GM12878 (cell line): ENCODE results near the gene SMAD2. TPM values are rescaled to one million over a fixed set of nuclear protein-coding genes. Genes with fewer than 3 reads are reported as not detected.

Experiments
- ATAC-seq: fragments of 200-7000 bp; cut with Tn5 transposase; 3 replicates; pipeline ENCODE4 v1.9.1; 2020; ENCODE audit warnings: mild to moderate bottlenecking, moderate library complexity
- BruUV-seq: library from RNA; stranded (reverse); fragments of 400-500 nt; replicated peaks from 2 replicates; lab custom pipeline; 2021; lab: Mats Ljungman, UMichigan
- CTCF ChIA-PET: fragments of 300-600 bp; sonication (Branson Sonifier 250); formaldehyde crosslinking; extraction: SDS; loops from one replicate; lab custom pipeline; 2021; ENCODE audit warnings: inconsistent platforms; lab: Yijun Ruan, JAX
- POLR2A ChIA-PET: fragments of 350-600 bp; formaldehyde crosslinking; extraction: SDS; loops from one replicate; lab custom pipeline; 2021; ENCODE audit warnings: inconsistent platforms; lab: Charles Lee
- RAD21 ChIA-PET: fragments of 300-600 bp; sonication (Branson Sonifier 250); formaldehyde crosslinking; loops from one replicate; lab custom pipeline; 2023; ENCODE audit warnings: antibody characterized with exemption; ENCODE audit not compliant: unreplicated experiment; lab: Charles Lee
- SMC1A ChIA-PET: fragments of 300-600 bp; sonication (Branson Sonifier 250); formaldehyde crosslinking; loops from one replicate; lab custom pipeline; 2023; ENCODE audit not compliant: unreplicated experiment, uncharacterized antibody; lab: Charles Lee
- DNase-seq: peaks from one replicate; pipeline ENCODE4 v3.0.0-alpha.2; 2011; ENCODE audit warnings: low read depth, low spot score
- FAIRE-seq: peaks from 3 replicates; lab custom pipeline; 2011; peaks lifted over from hg19 to GRCh38; lab: Jason Lieb, UNC
- H2AFZ ChIP-seq: 2 replicates; pipeline ENCODE4 v1.6.0; 2011; ENCODE audit warnings: low read depth, low read length, control low read depth; ENCODE audit not compliant: control insufficient read depth
- H3K27ac ChIP-seq: 2 replicates; pipeline ENCODE4 v1.5.1; 2011; ENCODE audit warnings: control low read depth; ENCODE audit not compliant: control insufficient read depth, insufficient read depth
- H3K27me3 ChIP-seq, 2 experiments: replicated peaks in 1 of 2; 2 replicates each; pipeline versions ENCODE4 v1.6.0 to v1.6.1; 2011; ENCODE audit warnings: low read length in 1 of 2; ENCODE audit not compliant: control insufficient read depth in 2 of 2, insufficient read depth in 2 of 2
- H3K36me3 ChIP-seq, 2 experiments: 2 replicates each; pipeline ENCODE4 v1.5.1; 2011; ENCODE audit warnings: low read length in 1 of 2; ENCODE audit not compliant: control insufficient read depth in 2 of 2, insufficient read depth in 2 of 2
- H3K4me1 ChIP-seq: 2 replicates; pipeline ENCODE4 v1.6.1; 2011; ENCODE audit warnings: mild to moderate bottlenecking, low read length, moderate library complexity, mixed read lengths; ENCODE audit not compliant: control insufficient read depth, insufficient read depth
- H3K4me2 ChIP-seq: 2 replicates; pipeline ENCODE4 v1.6.0; 2011; ENCODE audit warnings: control low read depth; ENCODE audit not compliant: control insufficient read depth, insufficient read depth
- H3K4me3 ChIP-seq: fragments of 200-600 bp; sonication (generic); 2 replicates; pipeline ENCODE4 v1.5.1; 2016
- H3K79me2 ChIP-seq: 2 replicates; pipeline ENCODE4 v1.6.0; 2011; ENCODE audit warnings: low read length; ENCODE audit not compliant: control insufficient read depth, insufficient read depth
- H3K9ac ChIP-seq: 2 replicates; pipeline ENCODE4 v1.8.0; 2011; ENCODE audit warnings: low read length, control low read depth, mixed read lengths; ENCODE audit not compliant: control insufficient read depth, insufficient read depth
- H3K9me3 ChIP-seq: replicated peaks from 3 replicates; pipeline ENCODE4 v1.5.1; 2011; ENCODE audit warnings: mild to moderate bottlenecking, low read length; ENCODE audit not compliant: control insufficient read depth, insufficient read depth
- H4K20me1 ChIP-seq: 2 replicates; pipeline ENCODE4 v1.6.0; 2011; ENCODE audit not compliant: control insufficient read depth, insufficient read depth
- HCFC1 ChIP-seq: fragments of 150-350 bp; IDR thresholded peaks from 2 replicates; pipeline ENCODE4 v1.6.1; 2014; ENCODE audit warnings: low read length
- KAT2A ChIP-seq: conservative IDR thresholded peaks from 2 replicates; pipeline ENCODE4 v1.6.1; 2011; ENCODE audit warnings: low read depth, low read length; ENCODE audit not compliant: control insufficient read depth
- POLR2AphosphoS2 ChIP-seq: IDR thresholded peaks from 2 replicates; pipeline ENCODE4 v1.6.1; 2011; ENCODE audit warnings: low read depth, mild to moderate bottlenecking, low read length, improper control_type of control experiment, moderate library complexity
- RAD51 ChIP-seq: fragments of 450-650 bp; IDR thresholded peaks from 2 replicates; pipeline ENCODE4 v1.6.1; 2016; ENCODE audit warnings: moderate library complexity, mild to moderate bottlenecking, inconsistent platforms
- RCOR1 ChIP-seq: conservative IDR thresholded peaks from 2 replicates; pipeline ENCODE4 v1.6.1; 2012; ENCODE audit warnings: low read depth, low read length, improper control_type of control experiment
- ZNF217 ChIP-seq: fragments of 450-650 bp; IDR thresholded peaks from 2 replicates; pipeline ENCODE4 v1.6.1; 2017; ENCODE audit warnings: antibody characterized with exemption, mild to moderate bottlenecking
- WGBS: methylation state at CpG from one replicate; pipeline ENCODE4 v1.1.6; 2016; ENCODE audit warnings: low lambda C conversion rate; ENCODE audit not compliant: insufficient replicate concordance, insufficient coverage; ENCODE audit errors: missing lambda C conversion rate; 5-methylcytosine and 5-hydroxymethylcytosine counted together
- in situ Hi-C: fragments of 300-500 bp; cut with MboI; formaldehyde crosslinking; loops from 9 replicates; pipeline ENCODE4 v1.14.3; 2018; ENCODE audit warnings: mixed read lengths
- intact Hi-C: fragments of 100-400 bp; cut with micrococcal nuclease; formaldehyde crosslinking; loops from one replicate; pipeline ENCODE4 v1.14.2; 2022; ENCODE audit not compliant: unreplicated experiment
- polyA plus RNA-seq, 11 experiments: library from polyadenylated mRNA; depleted of rRNA in 4 of 11; unstranded in 6 of 11; stranded (reverse) in 5 of 11; fragments of >200 nt; fragmentation: Nextera tagmentation in 4 of 11; fragmentation: Illumina TruSeq in 1 of 11; extraction: Ambion mirVana in 4 of 11; extraction: Trizol in 1 of 11; gene quantifications; 1 replicate in 1 of 11; 2 replicates in 10 of 11; pipeline versions ENCODE4 v1.2.1 to v1.2.3, GENCODE V29; 2011 to 2016; ENCODE audit warnings: inconsistent platforms in 2 of 11, missing spikeins in 2 of 11, low read depth in 1 of 11
- total RNA-seq, 4 experiments: library from RNA; depleted of rRNA in 3 of 4; stranded (reverse); fragments of >200 nt in 3 of 4; fragmentation: Illumina TruSeq in 1 of 4; extraction: Trizol in 1 of 4; gene quantifications; 2 replicates each; pipeline versions ENCODE4 v1.2.1 to v1.2.3, GENCODE V29; 2013 to 2021
- TF ChIP-seq, protein P1 (sequence below): fragments of 450-650 bp; IDR thresholded peaks from 2 replicates; pipeline ENCODE4 v1.6.1; 2017; ENCODE audit warnings: low read depth, mild to moderate bottlenecking, moderate library complexity
- TF ChIP-seq, protein P2 (sequence below): IDR thresholded peaks from 2 replicates; pipeline ENCODE4 v1.6.1; 2011; ENCODE audit warnings: mild to moderate bottlenecking, low read depth, low read length, moderate library complexity; ENCODE audit not compliant: insufficient replicate concordance

SMAD2 gene
- total and polyA plus RNA-seq, 10 of the 15 experiments (the other 5 are each of a cell fraction or from before 2014, with no cell fraction given) = 28.8 to 111 (median 65.8) TPM

DNA sequence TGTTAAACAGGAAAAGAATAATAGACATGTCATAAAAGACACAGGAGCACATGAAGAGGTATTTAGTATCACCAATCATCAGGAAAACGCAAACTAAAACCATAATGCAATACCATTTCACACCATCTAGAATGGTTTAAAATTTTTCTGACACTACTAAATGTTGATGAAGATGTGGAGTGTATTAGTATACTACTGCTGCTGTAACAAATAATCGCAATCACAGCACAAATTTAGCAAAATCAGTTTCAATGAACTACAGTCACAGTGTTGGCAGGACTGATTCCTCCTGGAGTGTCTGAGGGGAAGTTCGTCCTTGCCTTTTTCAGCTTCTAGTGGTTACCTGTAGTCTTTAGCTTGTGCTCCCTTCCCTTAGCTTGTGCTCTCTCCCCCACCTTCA lies 24.1 kb downstream of the SMAD2 start:
- Histone ChIP-seq H3K27ac (no peak overlapping the region), H4K20me1 (no peaks in the 10 kb centered on the region), H3K36me3 (peaks cover 2 to 6% of the 10 kb centered on the region in 2 experiments; a peak in 2 of 4 replicates), H3K79me2 (peaks cover 83% of the 10 kb centered on the region), H3K9ac (no peak overlapping the region), H3K9me3 (peaks cover 12% of the 10 kb centered on the region), H2AFZ (no peak overlapping the region), H3K4me2 (no peak overlapping the region), H3K4me1 (peaks cover 11% of the 10 kb centered on the region; the same call in 1 of the 2 replicates), H3K4me3 (no peak overlapping the region), H3K27me3 (no peaks in the 10 kb centered on the region; a peak in 1 of 4 replicates)
- TF ChIP-seq RAD51 = no peak
- no peak for TF ChIP-seq POLR2AphosphoS2
- TF ChIP-seq, protein P1, sequence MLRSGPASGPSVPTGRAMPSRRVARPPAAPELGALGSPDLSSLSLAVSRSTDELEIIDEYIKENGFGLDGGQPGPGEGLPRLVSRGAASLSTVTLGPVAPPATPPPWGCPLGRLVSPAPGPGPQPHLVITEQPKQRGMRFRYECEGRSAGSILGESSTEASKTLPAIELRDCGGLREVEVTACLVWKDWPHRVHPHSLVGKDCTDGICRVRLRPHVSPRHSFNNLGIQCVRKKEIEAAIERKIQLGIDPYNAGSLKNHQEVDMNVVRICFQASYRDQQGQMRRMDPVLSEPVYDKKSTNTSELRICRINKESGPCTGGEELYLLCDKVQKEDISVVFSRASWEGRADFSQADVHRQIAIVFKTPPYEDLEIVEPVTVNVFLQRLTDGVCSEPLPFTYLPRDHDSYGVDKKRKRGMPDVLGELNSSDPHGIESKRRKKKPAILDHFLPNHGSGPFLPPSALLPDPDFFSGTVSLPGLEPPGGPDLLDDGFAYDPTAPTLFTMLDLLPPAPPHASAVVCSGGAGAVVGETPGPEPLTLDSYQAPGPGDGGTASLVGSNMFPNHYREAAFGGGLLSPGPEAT = no peak
- no peak for TF ChIP-seq HCFC1
- TF ChIP-seq RCOR1 = no peak
- no peak for TF ChIP-seq KAT2A
- TF ChIP-seq ZNF217 = peak; percentile 46; the same call in 1 of the 2 replicates
- TF ChIP-seq, protein P2, sequence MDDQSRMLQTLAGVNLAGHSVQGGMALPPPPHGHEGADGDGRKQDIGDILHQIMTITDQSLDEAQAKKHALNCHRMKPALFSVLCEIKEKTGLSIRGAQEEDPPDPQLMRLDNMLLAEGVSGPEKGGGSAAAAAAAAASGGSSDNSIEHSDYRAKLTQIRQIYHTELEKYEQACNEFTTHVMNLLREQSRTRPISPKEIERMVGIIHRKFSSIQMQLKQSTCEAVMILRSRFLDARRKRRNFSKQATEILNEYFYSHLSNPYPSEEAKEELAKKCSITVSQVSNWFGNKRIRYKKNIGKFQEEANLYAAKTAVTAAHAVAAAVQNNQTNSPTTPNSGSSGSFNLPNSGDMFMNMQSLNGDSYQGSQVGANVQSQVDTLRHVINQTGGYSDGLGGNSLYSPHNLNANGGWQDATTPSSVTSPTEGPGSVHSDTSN = no peak
- ATAC-seq (no peak), DNase-seq (no peak), FAIRE-seq (no peak)
- CTCF ChIA-PET = interaction anchor here (0.8 to 1.7 kb wide), 2 partner anchors 13 to 21 kb away, joined by 3 to 4 read pairs; no protein-coding TSS in a partner anchor
- RAD21 ChIA-PET = no interaction called here
- 98% methylated on average over 3 of the region's 3 CpGs for WGBS
- no TSS peak for BruUV-seq
- intact Hi-C loops (no loop called here), in situ Hi-C loops (no loop called here)
- SMC1A ChIA-PET = interaction anchor here (1.1 to 1.5 kb wide), 2 partner anchors 12 to 23 kb away, joined by 3 read pairs; no protein-coding TSS in a partner anchor
- POLR2A ChIA-PET = interaction anchor here (0.6 kb wide), 1 partner anchor 49 kb away, joined by 3 read pairs; no protein-coding TSS in a partner anchor
